Measurements from ENCODE around the gene ACP5. TPM values are rescaled to one million over a fixed set of nuclear protein-coding genes. Genes with fewer than 3 reads are reported as not detected.
"Not testable (repeated sequence)": the region's sequence is repeated elsewhere in the genome, so short reads cannot be mapped to it uniquely, and the experiment has no call there.

Gene ACP5
- total RNA-seq, 3 donors from 2014 or later = 24.3 to 35.1 (median 24.9) TPM

DNA sequence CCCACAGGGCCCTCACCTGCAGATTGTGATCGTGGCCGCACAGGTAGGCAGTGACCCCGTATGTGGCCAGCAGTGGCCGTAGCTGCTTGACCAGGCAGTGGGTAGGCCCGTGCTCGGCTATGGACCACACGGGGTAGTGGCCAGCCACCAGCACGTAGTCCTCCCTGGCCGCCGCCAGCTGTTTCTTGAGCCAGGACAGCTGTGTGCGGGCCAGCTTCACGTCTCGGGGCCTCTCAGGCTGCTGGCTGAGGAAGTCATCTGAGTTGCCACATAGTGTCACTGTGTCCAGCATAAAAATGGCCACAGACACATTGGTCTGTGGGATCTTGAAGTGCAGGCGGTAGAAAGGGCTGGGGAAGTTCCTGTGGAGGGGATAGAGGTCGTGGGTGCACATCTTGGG lies 1.2 kb downstream of the ACP5 start:
- intact Hi-C loops (cut with DNase I, micrococcal nuclease) = loop anchor here in 1 of 2 donors (10.0 kb wide), 1 partner anchor 81 kb away; no protein-coding TSS in a partner anchor
- no peak for DNase-seq
- TF ChIP-seq, protein P1, sequence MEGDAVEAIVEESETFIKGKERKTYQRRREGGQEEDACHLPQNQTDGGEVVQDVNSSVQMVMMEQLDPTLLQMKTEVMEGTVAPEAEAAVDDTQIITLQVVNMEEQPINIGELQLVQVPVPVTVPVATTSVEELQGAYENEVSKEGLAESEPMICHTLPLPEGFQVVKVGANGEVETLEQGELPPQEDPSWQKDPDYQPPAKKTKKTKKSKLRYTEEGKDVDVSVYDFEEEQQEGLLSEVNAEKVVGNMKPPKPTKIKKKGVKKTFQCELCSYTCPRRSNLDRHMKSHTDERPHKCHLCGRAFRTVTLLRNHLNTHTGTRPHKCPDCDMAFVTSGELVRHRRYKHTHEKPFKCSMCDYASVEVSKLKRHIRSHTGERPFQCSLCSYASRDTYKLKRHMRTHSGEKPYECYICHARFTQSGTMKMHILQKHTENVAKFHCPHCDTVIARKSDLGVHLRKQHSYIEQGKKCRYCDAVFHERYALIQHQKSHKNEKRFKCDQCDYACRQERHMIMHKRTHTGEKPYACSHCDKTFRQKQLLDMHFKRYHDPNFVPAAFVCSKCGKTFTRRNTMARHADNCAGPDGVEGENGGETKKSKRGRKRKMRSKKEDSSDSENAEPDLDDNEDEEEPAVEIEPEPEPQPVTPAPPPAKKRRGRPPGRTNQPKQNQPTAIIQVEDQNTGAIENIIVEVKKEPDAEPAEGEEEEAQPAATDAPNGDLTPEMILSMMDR (IDR thresholded peaks at IDR 0.05) = no peak
- no peak for ATAC-seq
- no peak overlapping the region for H3K4me3 ChIP-seq
- no peaks in the 10 kb centered on the region for H3K9me3 ChIP-seq
- no peaks in the 10 kb centered on the region for H3K36me3 ChIP-seq (ENCODE audit: low read depth)
- peaks cover 2% of the 10 kb centered on the region for H3K4me1 ChIP-seq (ENCODE audit: low read depth)

DNA sequence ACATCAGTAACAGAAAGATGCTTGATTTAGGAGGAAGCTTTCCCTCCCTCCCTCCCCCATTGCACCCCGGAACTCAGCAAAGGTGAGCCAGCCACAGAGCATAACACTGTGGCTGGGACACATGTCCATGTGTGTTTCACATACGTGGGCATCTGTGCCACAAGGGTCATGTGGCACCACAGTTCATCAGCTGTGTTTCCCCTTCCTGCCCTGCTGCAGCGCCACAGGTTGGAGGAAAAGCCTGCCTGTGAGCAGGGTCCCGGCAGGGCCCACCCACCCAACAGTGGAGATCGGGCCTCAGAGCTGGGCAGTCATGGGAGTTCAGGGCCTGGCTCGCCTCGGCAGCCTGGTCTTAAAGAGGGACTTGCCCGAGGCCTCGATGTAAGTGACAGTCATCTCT lies 2.8 kb downstream of the ACP5 start:
- Histone ChIP-seq H3K9me3 (no peaks in the 10 kb centered on the region), H3K36me3 (ENCODE audit: low read depth) (no peaks in the 10 kb centered on the region), H3K4me3 (no peak overlapping the region), H3K4me1 (ENCODE audit: low read depth) (peaks cover 2% of the 10 kb centered on the region)
- TF ChIP-seq, protein P1 (IDR thresholded peaks at IDR 0.05) = no peak
- intact Hi-C loops (cut with DNase I, micrococcal nuclease) = loop anchor here in 1 of 2 donors (10.0 kb wide), 1 partner anchor 80 kb away; no protein-coding TSS in a partner anchor
- DNase-seq (no peak), ATAC-seq (no peak)

DNA sequence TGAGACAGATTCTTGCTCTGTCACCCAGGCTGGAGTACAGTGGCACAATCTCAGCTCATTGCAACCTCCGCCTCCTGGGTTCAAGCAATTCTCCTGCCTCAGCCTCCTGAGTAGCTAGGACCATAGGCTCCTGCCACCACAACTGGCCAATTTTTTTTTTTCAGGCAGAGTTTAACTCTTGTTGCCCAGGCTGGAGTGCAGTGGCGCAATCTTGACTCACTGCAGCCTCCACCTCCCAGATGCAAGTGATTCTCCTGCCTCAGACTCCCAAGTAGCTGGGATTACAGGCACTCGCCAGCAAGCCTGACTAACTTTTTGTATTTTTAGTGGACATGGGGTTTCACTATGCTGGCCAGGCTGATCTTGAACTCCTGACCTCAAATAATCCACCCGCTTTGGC lies 3.7 kb downstream of the ACP5 start:
- H3K4me3 ChIP-seq; H3K9me3 ChIP-seq; H3K4me1 ChIP-seq (ENCODE audit: low read depth); DNase-seq; ATAC-seq; H3K36me3 ChIP-seq (ENCODE audit: low read depth): not testable (repeated sequence)
- intact Hi-C loops (cut with DNase I, micrococcal nuclease) = loop anchor here in 1 of 2 donors (10.0 kb wide), 1 partner anchor 79 kb away; no protein-coding TSS in a partner anchor

DNA sequence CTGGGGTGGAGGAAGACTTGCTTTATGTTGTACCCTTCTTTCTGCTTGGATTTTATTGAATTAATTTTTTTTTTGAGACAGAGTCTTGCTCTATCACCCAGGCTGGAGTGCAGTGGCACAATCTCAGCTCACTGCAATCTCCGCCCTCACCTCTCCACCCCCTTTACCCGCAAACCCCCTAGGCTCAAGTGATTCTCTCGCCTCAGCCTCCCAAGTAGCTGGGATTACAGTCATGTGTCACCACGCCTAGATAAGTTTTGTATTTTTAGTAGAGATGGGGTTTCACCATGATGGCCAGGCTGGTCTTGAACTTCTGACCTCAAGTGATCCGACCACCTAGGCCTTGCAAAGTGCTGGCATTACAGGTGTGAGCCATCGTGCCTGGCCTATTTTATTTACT lies 4.1 kb downstream of the ACP5 start:
- H3K36me3 ChIP-seq (ENCODE audit: low read depth) = not testable (repeated sequence)
- intact Hi-C loops (cut with DNase I, micrococcal nuclease) = loop anchor here in 1 of 2 donors (10.0 kb wide), 1 partner anchor 79 kb away; no protein-coding TSS in a partner anchor

DNA sequence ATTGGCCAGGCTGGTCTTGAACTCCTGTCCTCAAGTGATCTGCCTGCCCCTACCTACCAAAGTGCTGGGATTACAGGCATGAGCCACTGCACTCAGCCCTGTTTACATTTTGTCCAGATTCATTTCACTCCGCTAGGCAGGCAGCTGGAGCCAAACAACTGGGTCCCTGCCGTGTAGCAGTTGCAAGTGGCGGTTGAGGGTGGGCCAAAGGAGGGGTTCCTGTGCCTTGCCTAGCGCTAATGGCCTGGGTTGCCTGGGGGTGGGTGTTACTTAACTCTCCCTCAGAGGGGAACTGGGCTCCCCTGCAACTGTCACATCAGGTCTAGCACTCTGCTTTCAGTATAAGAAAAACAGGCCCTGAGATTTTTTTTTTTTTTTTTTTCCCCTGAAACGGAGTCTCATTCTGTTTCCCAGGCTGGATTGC lies 7.4 kb downstream of the ACP5 start:
- DNase-seq (no peak), ATAC-seq (no peak)
- TF ChIP-seq, protein P1 (IDR thresholded peaks at IDR 0.05) = no peak
- Histone ChIP-seq H3K9me3 (no peaks in the 10 kb centered on the region), H3K4me3 (no peak overlapping the region), H3K36me3 (ENCODE audit: low read depth) (no peaks in the 10 kb centered on the region), H3K4me1 (ENCODE audit: low read depth) (no peaks in the 10 kb centered on the region)
- intact Hi-C loops (cut with DNase I, micrococcal nuclease) = loop anchor here in 1 of 2 donors (10.0 kb wide), 1 partner anchor 75 kb away; no protein-coding TSS in a partner anchor

More for the DNA sequence above, 4.1 kb downstream of the ACP5 start:
- H3K4me3 ChIP-seq; DNase-seq; H3K4me1 ChIP-seq (ENCODE audit: low read depth); ATAC-seq; H3K9me3 ChIP-seq: not testable (repeated sequence)

DNA sequence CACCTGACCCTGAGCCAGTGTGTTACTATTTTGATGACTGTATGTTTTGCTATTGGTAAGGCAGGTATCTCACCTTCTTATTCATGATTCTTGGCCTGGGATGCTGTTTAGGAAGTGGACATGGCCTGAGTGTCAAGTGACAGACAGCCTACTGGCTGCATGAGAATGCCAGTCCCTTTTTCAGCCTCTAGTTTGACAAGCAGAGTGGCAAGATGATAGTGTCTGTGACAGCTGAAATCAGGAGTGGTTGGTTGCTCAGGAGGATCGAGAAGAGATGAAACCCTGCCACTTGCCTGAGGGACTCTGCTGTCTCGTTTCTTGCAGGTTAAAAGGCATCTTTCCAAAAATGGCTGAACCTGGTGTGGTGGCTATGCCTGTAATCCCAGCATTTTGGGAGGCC lies 11.3 kb downstream of the ACP5 start:
- intact Hi-C loops (cut with DNase I, micrococcal nuclease) = no loop called here
- TF ChIP-seq, protein P1 (IDR thresholded peaks at IDR 0.05) = no peak
- H3K36me3 ChIP-seq (ENCODE audit: low read depth) = no peaks in the 10 kb centered on the region
- no peaks in the 10 kb centered on the region for H3K9me3 ChIP-seq
- no peak for DNase-seq
- no peak for ATAC-seq
- no peaks in the 10 kb centered on the region for H3K4me1 ChIP-seq (ENCODE audit: low read depth)
- no peak overlapping the region for H3K4me3 ChIP-seq

DNA sequence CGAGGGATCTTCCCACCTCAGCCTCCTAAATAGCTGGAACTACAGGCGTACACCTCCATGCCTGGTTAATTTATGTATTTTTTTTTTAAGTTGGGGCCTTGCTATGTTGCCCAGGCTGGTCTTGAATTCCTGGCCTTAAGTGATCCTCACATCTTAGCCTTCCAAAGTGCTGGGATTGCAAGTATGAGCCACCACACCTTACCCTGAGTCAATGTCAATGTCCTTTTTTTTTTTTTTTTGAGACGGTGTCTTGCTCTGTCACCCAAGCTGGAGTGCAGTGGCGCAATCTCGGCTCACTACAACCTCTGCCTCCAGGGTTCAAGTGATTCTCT lies 11.8 kb downstream of the ACP5 start:
- DNase-seq; ATAC-seq; H3K4me1 ChIP-seq (ENCODE audit: low read depth); intact Hi-C loops (cut with DNase I, micrococcal nuclease); H3K4me3 ChIP-seq; H3K9me3 ChIP-seq; H3K36me3 ChIP-seq (ENCODE audit: low read depth): not testable (repeated sequence)

DNA sequence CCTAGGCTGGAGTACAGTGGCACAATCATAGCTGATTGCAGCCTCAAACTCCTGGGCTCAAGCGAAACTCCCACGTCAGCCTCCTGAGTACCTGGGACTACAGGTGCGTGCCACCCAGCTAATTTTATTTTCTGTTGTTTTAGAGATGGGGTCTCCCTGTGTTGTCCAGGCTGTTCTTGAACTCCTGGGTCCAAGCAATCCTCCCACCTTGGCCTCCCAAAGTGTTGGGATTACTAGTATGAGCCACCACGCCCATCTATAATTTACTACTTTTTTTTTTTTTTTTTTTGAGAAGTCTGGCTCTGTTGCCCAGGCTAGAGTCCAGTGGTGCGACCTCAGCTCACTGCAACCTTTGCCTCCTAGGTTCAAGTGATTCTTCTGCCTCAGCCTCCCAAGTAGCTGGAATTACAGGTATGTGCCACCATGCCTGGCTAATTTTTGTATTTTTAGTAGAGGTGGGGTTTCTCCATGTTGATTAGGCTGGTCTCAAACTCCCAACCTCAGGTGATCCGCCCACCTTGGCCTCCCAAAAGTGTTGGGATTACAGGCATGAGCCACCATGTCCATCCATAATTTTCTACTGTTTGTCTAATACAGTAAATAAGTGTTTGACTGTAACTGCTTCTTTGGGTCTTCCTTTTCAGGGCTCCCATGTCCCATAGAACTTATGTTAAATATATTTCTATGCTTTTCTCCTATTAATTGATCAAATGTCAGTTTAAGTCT lies 13.2 kb downstream of the ACP5 start:
- DNase-seq; ATAC-seq; H3K4me3 ChIP-seq; H3K9me3 ChIP-seq; intact Hi-C loops (cut with DNase I, micrococcal nuclease); H3K4me1 ChIP-seq (ENCODE audit: low read depth); H3K36me3 ChIP-seq (ENCODE audit: low read depth): not testable (repeated sequence)

All from mucosa of descending colon (tissue), 3 donors.